ENCODE measurements around the gene TIA1.

DNA sequence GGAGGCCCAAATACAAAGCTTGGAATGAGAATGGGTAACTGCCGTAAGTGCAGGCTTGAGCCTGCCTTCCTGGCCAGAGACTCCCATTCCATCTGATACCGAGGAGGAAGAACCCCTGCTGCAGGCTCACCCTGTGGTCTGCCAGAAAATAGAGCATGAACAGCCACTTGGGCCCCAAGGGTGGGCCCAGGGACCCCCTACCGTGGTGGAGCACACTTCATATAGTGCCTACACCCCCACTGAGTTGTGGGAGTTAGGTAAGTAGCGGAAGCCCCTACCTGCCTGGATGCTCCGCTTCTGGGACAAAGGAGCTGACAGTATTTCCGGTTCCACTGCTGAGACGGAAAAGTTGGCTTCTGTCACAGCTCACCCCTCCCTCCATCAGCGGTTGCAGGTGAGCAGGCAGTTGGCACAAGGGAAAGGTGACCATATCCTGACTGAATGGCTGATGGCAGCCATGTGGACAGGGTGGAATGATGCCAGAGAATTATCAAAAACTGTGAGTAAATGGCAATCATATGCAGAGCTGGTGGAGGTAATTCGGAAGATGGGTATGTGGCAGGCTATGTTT is 46.1 kb downstream of the TIA1 start:
- TF ChIP-seq, protein P1, sequence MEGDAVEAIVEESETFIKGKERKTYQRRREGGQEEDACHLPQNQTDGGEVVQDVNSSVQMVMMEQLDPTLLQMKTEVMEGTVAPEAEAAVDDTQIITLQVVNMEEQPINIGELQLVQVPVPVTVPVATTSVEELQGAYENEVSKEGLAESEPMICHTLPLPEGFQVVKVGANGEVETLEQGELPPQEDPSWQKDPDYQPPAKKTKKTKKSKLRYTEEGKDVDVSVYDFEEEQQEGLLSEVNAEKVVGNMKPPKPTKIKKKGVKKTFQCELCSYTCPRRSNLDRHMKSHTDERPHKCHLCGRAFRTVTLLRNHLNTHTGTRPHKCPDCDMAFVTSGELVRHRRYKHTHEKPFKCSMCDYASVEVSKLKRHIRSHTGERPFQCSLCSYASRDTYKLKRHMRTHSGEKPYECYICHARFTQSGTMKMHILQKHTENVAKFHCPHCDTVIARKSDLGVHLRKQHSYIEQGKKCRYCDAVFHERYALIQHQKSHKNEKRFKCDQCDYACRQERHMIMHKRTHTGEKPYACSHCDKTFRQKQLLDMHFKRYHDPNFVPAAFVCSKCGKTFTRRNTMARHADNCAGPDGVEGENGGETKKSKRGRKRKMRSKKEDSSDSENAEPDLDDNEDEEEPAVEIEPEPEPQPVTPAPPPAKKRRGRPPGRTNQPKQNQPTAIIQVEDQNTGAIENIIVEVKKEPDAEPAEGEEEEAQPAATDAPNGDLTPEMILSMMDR (conservative IDR thresholded peaks at IDR 0.05 in 1 of 2, IDR thresholded peaks at IDR 0.05 in 1 of 2; ENCODE audit: low read depth in 1 of 2, low read length in 2 of 2), result no peak
- TF ChIP-seq EZH2 (IDR thresholded peaks at IDR 0.05; ENCODE audit: low read length, missing control alignments), result no peak

Measured in fibroblast of lung (primary cell).